Measurements from ENCODE around the gene C2CD3.

GRCh38 chr11:73963861-73964260 is 206.9 kb downstream of the C2CD3 start:
- TF ChIP-seq CTCF (IDR thresholded peaks at IDR 0.05; ENCODE audit: insufficient read depth, low read depth, low read length) (no peak), EZH2 (IDR thresholded peaks at IDR 0.05; ENCODE audit: insufficient read depth, low read length) (no peak)

All from astrocyte (in vitro differentiated cells and primary cell).